Prostate gland (tissue), 2 donors: Measurements from ENCODE around the gene MGAT5.

Source experiments
- POLR2AphosphoS5 ChIP-seq: sonication (generic); formaldehyde crosslinking; IDR thresholded peaks from one replicate; pipeline ENCODE4 v1.6.1; 2017; ENCODE audit warnings: antibody characterized with exemption
- TF ChIP-seq, protein P1 (sequence below), 4 experiments: fragments of 200-600 bp in 2 of 4; fragments of 450-650 bp in 2 of 4; sonication (generic) in 2 of 4; IDR thresholded peaks; 1 replicate in 3 of 4; 2 replicates in 1 of 4; pipeline ENCODE4 v1.5.1; 2016 to 2019; ENCODE audit warnings: antibody characterized with exemption in 4 of 4, mild to moderate bottlenecking in 2 of 4, moderate library complexity in 2 of 4

DNA sequence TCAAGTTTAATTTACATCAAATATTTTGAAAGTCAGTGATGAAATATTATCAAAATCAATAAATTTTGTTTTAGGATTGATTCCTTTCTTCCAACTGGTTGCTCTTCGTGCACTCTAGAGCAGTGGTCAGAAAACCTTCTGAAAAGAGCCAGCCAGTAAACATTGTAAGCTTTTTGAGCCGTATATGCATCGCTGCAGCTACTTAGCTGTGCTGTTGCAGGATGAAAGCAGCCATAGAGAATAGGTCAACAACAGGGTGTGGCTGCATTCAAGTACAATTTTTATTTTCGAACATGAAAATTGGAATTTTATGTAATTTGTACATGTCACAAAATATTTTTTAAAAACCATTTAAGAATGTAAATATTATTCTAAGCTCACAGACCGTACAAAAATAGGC lies 94.9 kb downstream of the MGAT5 start:
- TF ChIP-seq, protein P1, sequence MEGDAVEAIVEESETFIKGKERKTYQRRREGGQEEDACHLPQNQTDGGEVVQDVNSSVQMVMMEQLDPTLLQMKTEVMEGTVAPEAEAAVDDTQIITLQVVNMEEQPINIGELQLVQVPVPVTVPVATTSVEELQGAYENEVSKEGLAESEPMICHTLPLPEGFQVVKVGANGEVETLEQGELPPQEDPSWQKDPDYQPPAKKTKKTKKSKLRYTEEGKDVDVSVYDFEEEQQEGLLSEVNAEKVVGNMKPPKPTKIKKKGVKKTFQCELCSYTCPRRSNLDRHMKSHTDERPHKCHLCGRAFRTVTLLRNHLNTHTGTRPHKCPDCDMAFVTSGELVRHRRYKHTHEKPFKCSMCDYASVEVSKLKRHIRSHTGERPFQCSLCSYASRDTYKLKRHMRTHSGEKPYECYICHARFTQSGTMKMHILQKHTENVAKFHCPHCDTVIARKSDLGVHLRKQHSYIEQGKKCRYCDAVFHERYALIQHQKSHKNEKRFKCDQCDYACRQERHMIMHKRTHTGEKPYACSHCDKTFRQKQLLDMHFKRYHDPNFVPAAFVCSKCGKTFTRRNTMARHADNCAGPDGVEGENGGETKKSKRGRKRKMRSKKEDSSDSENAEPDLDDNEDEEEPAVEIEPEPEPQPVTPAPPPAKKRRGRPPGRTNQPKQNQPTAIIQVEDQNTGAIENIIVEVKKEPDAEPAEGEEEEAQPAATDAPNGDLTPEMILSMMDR (IDR thresholded peaks at IDR 0.05) = no peak
- no peak for TF ChIP-seq POLR2AphosphoS5
